Endothelial cell (in vitro differentiated cells): ENCODE measurements around the gene ETFA. TPM values are rescaled to one million over a fixed set of nuclear protein-coding genes. Genes with fewer than 3 reads are reported as not detected.
A peak's percentile ranks its signal among the peaks of the same experiment; 100 is the strongest.

Experiments used
- DNase-seq: peaks from one replicate; pipeline ENCODE4 v3.0.0; 2021; ENCODE audit warnings: low spot score
- H3K27ac Mint-ChIP-seq: one replicate; pipeline ENCODE4 v1.8.0; 2021; ENCODE audit warnings: mixed read lengths, inconsistent platforms; ENCODE audit not compliant: unreplicated experiment
- H3K27me3 Mint-ChIP-seq: one replicate; pipeline ENCODE4 v1.8.0; 2021; ENCODE audit warnings: mild to moderate bottlenecking, moderate library complexity, mixed read lengths, inconsistent platforms; ENCODE audit not compliant: unreplicated experiment
- H3K36me3 Mint-ChIP-seq: one replicate; pipeline ENCODE4 v1.8.0; 2021; ENCODE audit warnings: mild to moderate bottlenecking, low read depth, mixed read lengths, inconsistent platforms; ENCODE audit not compliant: unreplicated experiment
- H3K4me1 Mint-ChIP-seq: one replicate; pipeline ENCODE4 v1.8.0; 2021; ENCODE audit warnings: mild to moderate bottlenecking, mixed read lengths, inconsistent platforms; ENCODE audit not compliant: unreplicated experiment
- H3K4me3 Mint-ChIP-seq: one replicate; pipeline ENCODE4 v1.8.0; 2021; ENCODE audit warnings: mild to moderate bottlenecking, mixed read lengths, inconsistent platforms; ENCODE audit not compliant: unreplicated experiment
- H3K9me3 Mint-ChIP-seq: one replicate; pipeline ENCODE4 v1.8.0; 2021; ENCODE audit warnings: mixed read lengths, inconsistent platforms; ENCODE audit not compliant: unreplicated experiment
- CTCF ChIP-seq: fragments of 200-600 bp; sonication (generic); IDR thresholded peaks from one replicate; pipeline ENCODE4 v1.5.0; 2021; ENCODE audit warnings: antibody characterized with exemption; ENCODE audit not compliant: unreplicated experiment
- total RNA-seq: library from RNA; stranded (reverse); fragmentation: NEBNext Ultra II Directional; extraction: Animal tissue kit (Norgen Biotek cat#: 25700); gene quantifications from one replicate; pipeline ENCODE4 v1.2.1, GENCODE V29; 2021; ENCODE audit not compliant: unreplicated experiment

Gene ETFA
- total RNA-seq, 1 donor from 2014 or later, result 103 TPM

DNA sequence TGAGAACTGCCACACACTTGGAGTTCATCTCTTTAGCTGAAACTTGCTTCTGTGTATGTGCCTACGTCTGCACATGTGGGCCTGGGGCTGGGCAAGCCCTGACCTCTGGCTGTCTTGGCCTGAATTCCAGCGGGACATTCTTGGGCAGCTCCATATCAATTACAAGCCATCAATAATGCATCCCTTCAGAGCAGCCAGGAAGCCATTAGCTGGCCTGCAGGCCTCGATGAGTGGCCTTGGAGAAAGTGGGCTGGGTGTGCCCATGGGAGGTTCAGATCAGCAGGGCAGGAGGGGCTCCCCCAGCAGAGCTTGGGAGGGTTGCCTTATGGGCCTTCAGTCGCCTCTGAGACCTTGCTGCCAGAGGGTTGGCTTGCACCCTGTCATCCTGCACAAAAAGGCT is 124.1 kb downstream of the ETFA start:
- Mint-ChIP-seq H3K27ac (no peak overlapping the region), H3K4me3 (no peak overlapping the region), H3K36me3 (no peaks in the 10 kb centered on the region), H3K4me1 (peaks cover 23% of the 10 kb centered on the region), H3K27me3 (peaks cover 5% of the 10 kb centered on the region), H3K9me3 (no peaks in the 10 kb centered on the region)
- DNase-seq, result no peak
- TF ChIP-seq CTCF, result no peak

- Mint-ChIP-seq H3K27ac (no peak overlapping the region), H3K4me1 (peaks cover 23% of the 10 kb centered on the region), H3K27me3 (peaks cover 5% of the 10 kb centered on the region), H3K4me3 (no peak overlapping the region), H3K36me3 (no peaks in the 10 kb centered on the region), H3K9me3 (no peaks in the 10 kb centered on the region)
- TF ChIP-seq CTCF, result peak; percentile 66
- peak; percentile 60 for DNase-seq
These were observed 125.6 kb downstream of the ETFA start for GRCh38 chr15:76185716-76186115.

- no peak for TF ChIP-seq CTCF
- Mint-ChIP-seq H3K4me1 (peaks cover 17% of the 10 kb centered on the region), H3K4me3 (no peak overlapping the region), H3K27me3 (peaks cover 4% of the 10 kb centered on the region), H3K27ac (no peak overlapping the region), H3K9me3 (no peaks in the 10 kb centered on the region), H3K36me3 (no peaks in the 10 kb centered on the region)
- no peak for DNase-seq
These were observed 126.6 kb downstream of the ETFA start for GRCh38 chr15:76184650-76185035.

DNA sequence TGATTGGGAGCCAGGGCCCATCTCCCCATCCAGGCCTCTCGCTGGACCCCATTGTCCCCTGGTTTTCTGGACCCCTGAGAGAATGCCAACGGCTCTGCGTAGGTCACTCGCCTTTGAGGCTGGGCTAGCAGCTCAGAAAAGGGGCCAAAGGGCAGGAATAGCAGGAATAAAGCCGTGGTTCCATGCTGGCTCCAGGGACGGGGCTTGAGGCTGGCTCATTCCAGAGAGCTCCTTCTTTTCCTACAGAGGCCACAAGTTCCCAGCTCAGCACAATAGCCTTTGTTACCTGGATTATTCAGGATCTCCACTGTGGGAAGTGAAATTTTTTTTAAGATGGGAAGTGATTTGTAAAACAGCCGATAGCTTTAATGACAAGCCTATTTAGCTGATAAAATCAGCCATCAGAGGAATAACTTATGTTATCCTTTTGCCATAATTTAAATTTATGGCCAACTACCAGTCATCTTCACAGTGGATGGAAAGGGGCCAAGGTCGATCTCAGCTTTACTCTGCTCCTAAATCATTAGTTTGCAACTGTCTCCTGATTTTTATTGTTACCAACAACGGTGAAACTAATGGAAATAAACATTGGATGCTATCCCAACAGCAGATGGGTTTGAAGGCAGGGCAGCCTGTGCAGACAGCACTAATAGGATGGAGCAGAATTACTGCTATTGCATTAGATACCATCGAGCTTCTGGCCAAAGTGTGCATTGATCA is 127.2 kb downstream of the ETFA start:
- no peak overlapping the region for H3K27ac Mint-ChIP-seq
- H3K9me3 Mint-ChIP-seq, result no peaks in the 10 kb centered on the region
- no peak overlapping the region for H3K4me3 Mint-ChIP-seq

More for the DNA sequence above, 127.2 kb downstream of the ETFA start:
- Mint-ChIP-seq H3K4me1 (peaks cover 13% of the 10 kb centered on the region), H3K36me3 (no peaks in the 10 kb centered on the region), H3K27me3 (peaks cover 4% of the 10 kb centered on the region)
- TF ChIP-seq CTCF, result no peak
- no peak for DNase-seq
